Measurements from ENCODE around the gene CNTNAP2. TPM values are rescaled to one million over a fixed set of nuclear protein-coding genes. Genes with fewer than 3 reads are reported as not detected.
A peak's percentile ranks its signal among the peaks of the same experiment; 100 is the strongest.
"Not testable (repeated sequence)": the region's sequence is repeated elsewhere in the genome, so short reads cannot be mapped to it uniquely, and the experiment has no call there.

CNTNAP2 gene
- total and polyA plus RNA-seq, 9 donors: 0.24 to 7.0 (median 1.5) TPM

- H3K9me3 ChIP-seq: no peaks in the 10 kb centered on the region
Observed at GRCh38 chr7:148058092-148058491, 1941.5 kb downstream of the CNTNAP2 start.

GRCh38 chr7:148058753-148059152 is 1942.2 kb downstream of the CNTNAP2 start:
- TF ChIP-seq POLR2A (IDR thresholded peaks at IDR 0.05): no peak
- TF ChIP-seq EP300 (IDR thresholded peaks at IDR 0.05): no peak
- no peak for TF ChIP-seq CTCF (IDR thresholded peaks at IDR 0.05)
- Histone ChIP-seq H3K4me3 (no peak overlapping the region), H3K36me3 (no peaks in the 10 kb centered on the region), H3K4me1 (ENCODE audit: insufficient read depth) (no peaks in the 10 kb centered on the region), H3K9me3 (no peaks in the 10 kb centered on the region), H3K27me3 (no peaks in the 10 kb centered on the region), H3K27ac (no peak overlapping the region)
- intact Hi-C loops (cut with DNase I): no loop called here
- DNase-seq: no peak
- 83 to 87% (median 86%) methylated on average over 6 of the region's 6 CpGs for WGBS, 3 donors

More at GRCh38 chr7:148058092-148058491, 1941.5 kb downstream of the CNTNAP2 start:
- TF ChIP-seq EP300 (IDR thresholded peaks at IDR 0.05): no peak
- Histone ChIP-seq H3K4me1 (ENCODE audit: insufficient read depth) (no peaks in the 10 kb centered on the region), H3K36me3 (no peaks in the 10 kb centered on the region), H3K4me3 (no peak overlapping the region), H3K27me3 (no peaks in the 10 kb centered on the region), H3K27ac (no peak overlapping the region)
- intact Hi-C loops (cut with DNase I): no loop called here
- DNase-seq: no peak
- WGBS, 3 donors: 51 to 63% (median 59%) methylated on average over 4 of the region's 4 CpGs

- Histone ChIP-seq H3K4me1 (ENCODE audit: insufficient read depth) (no peaks in the 10 kb centered on the region), H3K27ac (no peak overlapping the region), H3K36me3 (no peaks in the 10 kb centered on the region), H3K27me3 (no peaks in the 10 kb centered on the region), H3K9me3 (no peaks in the 10 kb centered on the region), H3K4me3 (no peak overlapping the region)
- TF ChIP-seq EP300 (IDR thresholded peaks at IDR 0.05) (no peak), POLR2A (IDR thresholded peaks at IDR 0.05) (no peak), CTCF (IDR thresholded peaks at IDR 0.05) (no peak)
- intact Hi-C loops (cut with DNase I): no loop called here
- DNase-seq: no peak
- 95 to 100% (median 98%) methylated on average over 1 of the region's 1 CpG for WGBS, 3 donors
Observed at GRCh38 chr7:148060724-148061123, 1944.1 kb downstream of the CNTNAP2 start.

GRCh38 chr7:148078111-148078510 is 1961.5 kb downstream of the CNTNAP2 start:
- DNase-seq: peak in 4 of 5 donors; percentile 30 to 59 (median 34)
- WGBS, 3 donors: 43 to 55% (median 43%) methylated on average over 4 of the region's 4 CpGs
- H3K4me1 ChIP-seq (ENCODE audit: insufficient read depth); H3K4me3 ChIP-seq; H3K27me3 ChIP-seq; intact Hi-C loops (cut with DNase I); H3K27ac ChIP-seq; H3K36me3 ChIP-seq; H3K9me3 ChIP-seq: not testable (repeated sequence)

GRCh38 chr7:148079206-148080080 is 1962.8 kb downstream of the CNTNAP2 start:
- Histone ChIP-seq H3K27me3 (no peaks in the 10 kb centered on the region), H3K36me3 (no peaks in the 10 kb centered on the region), H3K9me3 (no peaks in the 10 kb centered on the region), H3K27ac (no peak overlapping the region), H3K4me3 (no peak overlapping the region), H3K4me1 (ENCODE audit: insufficient read depth) (peaks cover 7% of the 10 kb centered on the region)
- 90 to 98% (median 94%) methylated on average over 2 of the region's 2 CpGs for WGBS, 3 donors
- intact Hi-C loops (cut with DNase I): no loop called here
- TF ChIP-seq EP300 (IDR thresholded peaks at IDR 0.05): no peak
- no peak for TF ChIP-seq POLR2A (IDR thresholded peaks at IDR 0.05)
- no peak for TF ChIP-seq CTCF (IDR thresholded peaks at IDR 0.05)
- DNase-seq: no peak
